Naive B cell (primary cell): ENCODE results near the gene AGXT2. TPM values are rescaled to one million over a fixed set of nuclear protein-coding genes. Genes with fewer than 3 reads are reported as not detected.
"Not testable (repeated sequence)": the region's sequence is repeated elsewhere in the genome, so short reads cannot be mapped to it uniquely, and the experiment has no call there.

Source experiments
- ATAC-seq, 2 donors: fragments of 150-1000 bp; cut with Tn5 transposase; 2 replicates each; pipeline ENCODE4 v1.10.0; 2021; ENCODE audit warnings: low read depth in 2 of 2, mild to moderate bottlenecking in 2 of 2, moderate library complexity in 2 of 2
- DNase-seq: peaks from one replicate; pipeline ENCODE4 v3.0.0; 2022
- H3K27ac Mint-ChIP-seq, 6 donors: one replicate each; pipeline ENCODE4 v1.8.0; 2020 to 2022; ENCODE audit warnings: mild to moderate bottlenecking in 6 of 6, mixed read lengths in 6 of 6, moderate library complexity in 5 of 6, inconsistent platforms in 2 of 6
- H3K27me3 Mint-ChIP-seq, 3 donors: one replicate each; pipeline ENCODE4 v1.8.0; 2021 to 2022; ENCODE audit warnings: mixed read lengths in 3 of 3, mild to moderate bottlenecking in 1 of 3
- H3K36me3 Mint-ChIP-seq, 2 donors: one replicate each; pipeline ENCODE4 v1.8.0; 2020 to 2022; ENCODE audit warnings: mixed read lengths in 2 of 2, inconsistent platforms in 1 of 2, mild to moderate bottlenecking in 1 of 2
- H3K4me1 Mint-ChIP-seq, 3 donors: one replicate each; pipeline ENCODE4 v1.8.0; 2020 to 2022; ENCODE audit warnings: mixed read lengths in 3 of 3, inconsistent platforms in 1 of 3, mild to moderate bottlenecking in 1 of 3, moderate library complexity in 1 of 3
- H3K4me3 Mint-ChIP-seq, 8 donors: one replicate each; pipeline ENCODE4 v1.8.0; 2020 to 2022; ENCODE audit warnings: mild to moderate bottlenecking in 8 of 8, mixed read lengths in 8 of 8, moderate library complexity in 8 of 8, inconsistent platforms in 2 of 8
- H3K9me3 Mint-ChIP-seq, 7 donors: one replicate each; pipeline ENCODE4 v1.8.0; 2020 to 2022; ENCODE audit warnings: mixed read lengths in 7 of 7, mild to moderate bottlenecking in 5 of 7, inconsistent platforms in 2 of 7, moderate library complexity in 1 of 7
- polyA plus RNA-seq, 6 donors: library from polyadenylated mRNA; unstranded; fragments of 300-500 nt; fragmentation: Illumina TruSeq; gene quantifications; one replicate each; pipeline ENCODE4 v1.2.3, GENCODE V29; 2021; ENCODE audit warnings: low read depth in 6 of 6

The AGXT2 gene
- polyA plus RNA-seq, 6 donors from 2014 or later = not detected

- Mint-ChIP-seq H3K27ac (no peak overlapping the region), H3K4me1 (no peaks in the 10 kb centered on the region), H3K27me3 (peaks cover 14 to 38% (median 36%) of the 10 kb centered on the region in 3 donors), H3K4me3 (no peak overlapping the region), H3K36me3 (no peaks in the 10 kb centered on the region), H3K9me3 (peaks cover 0 to 3% (median 0%) of the 10 kb centered on the region in 7 donors)
- no peak for DNase-seq
- no peak for ATAC-seq
Measured at GRCh38 chr5:35001842-35002241, 45.9 kb downstream of the AGXT2 start.

- H3K4me1 Mint-ChIP-seq = no peaks in the 10 kb centered on the region
- no peak overlapping the region for H3K4me3 Mint-ChIP-seq
- H3K9me3 Mint-ChIP-seq = no peaks in the 10 kb centered on the region
- H3K36me3 Mint-ChIP-seq = no peaks in the 10 kb centered on the region
- peaks cover 27 to 48% (median 30%) of the 10 kb centered on the region in 3 donors for H3K27me3 Mint-ChIP-seq
- ATAC-seq (no peak), DNase-seq (no peak)
- no peak overlapping the region for H3K27ac Mint-ChIP-seq
Measured at GRCh38 chr5:34998058-34998789, 49.5 kb downstream of the AGXT2 start.

- H3K4me1 Mint-ChIP-seq = no peaks in the 10 kb centered on the region
- H3K9me3 Mint-ChIP-seq = no peaks in the 10 kb centered on the region
- peaks cover 0 to 6% of the 10 kb centered on the region in 2 donors for H3K36me3 Mint-ChIP-seq
- DNase-seq (no peak), ATAC-seq (no peak)
- H3K27ac Mint-ChIP-seq = no peak overlapping the region
- peaks cover 25 to 44% (median 27%) of the 10 kb centered on the region in 3 donors for H3K27me3 Mint-ChIP-seq
- H3K4me3 Mint-ChIP-seq = no peak overlapping the region
Measured at GRCh38 chr5:34996261-34996660, 51.5 kb downstream of the AGXT2 start.

- Mint-ChIP-seq H3K36me3 (peaks cover 0 to 6% of the 10 kb centered on the region in 2 donors), H3K27me3 (peaks cover 25 to 43% (median 32%) of the 10 kb centered on the region in 3 donors), H3K4me1 (no peaks in the 10 kb centered on the region), H3K9me3 (peaks cover 0 to 3% (median 0%) of the 10 kb centered on the region in 7 donors), H3K4me3 (no peak overlapping the region), H3K27ac (no peak overlapping the region)
- DNase-seq (no peak), ATAC-seq (no peak)
Measured at GRCh38 chr5:34993951-34994350, 53.8 kb downstream of the AGXT2 start.

- Mint-ChIP-seq H3K27ac (no peak overlapping the region), H3K4me3 (no peak overlapping the region), H3K36me3 (peaks cover 10 to 14% of the 10 kb centered on the region in 2 donors), H3K4me1 (no peaks in the 10 kb centered on the region), H3K27me3 (peaks cover 34 to 59% (median 52%) of the 10 kb centered on the region in 3 donors), H3K9me3 (peaks cover 4 to 19% (median 10%) of the 10 kb centered on the region in 7 donors)
- no peak for ATAC-seq
- DNase-seq = no peak
Measured at GRCh38 chr5:34991486-34992238, 56.1 kb downstream of the AGXT2 start.

GRCh38 chr5:34986965-34987364 is 60.8 kb downstream of the AGXT2 start:
- H3K4me1 Mint-ChIP-seq = no peaks in the 10 kb centered on the region
- no peak for ATAC-seq

GRCh38 chr5:34982823-34983222 is 64.9 kb downstream of the AGXT2 start:
- no peak for ATAC-seq
- H3K9me3 Mint-ChIP-seq = peaks cover 10 to 48% (median 29%) of the 10 kb centered on the region in 7 donors
- H3K27me3 Mint-ChIP-seq = peaks cover 12 to 21% (median 19%) of the 10 kb centered on the region in 3 donors
- no peak overlapping the region for H3K4me3 Mint-ChIP-seq
- H3K4me1 Mint-ChIP-seq = peaks cover 0 to 5% (median 0%) of the 10 kb centered on the region in 3 donors
- H3K27ac Mint-ChIP-seq = no peak overlapping the region
- H3K36me3 Mint-ChIP-seq = peaks cover 7 to 33% of the 10 kb centered on the region in 2 donors
- DNase-seq = no peak

More at GRCh38 chr5:34986965-34987364, 60.8 kb downstream of the AGXT2 start:
- H3K27ac Mint-ChIP-seq = no peak overlapping the region
- H3K9me3 Mint-ChIP-seq = peaks cover 10 to 41% (median 30%) of the 10 kb centered on the region in 7 donors
- H3K27me3 Mint-ChIP-seq = peaks cover 21 to 43% (median 43%) of the 10 kb centered on the region in 3 donors
- no peak for DNase-seq
- peaks cover 11 to 27% of the 10 kb centered on the region in 2 donors for H3K36me3 Mint-ChIP-seq
- no peak overlapping the region for H3K4me3 Mint-ChIP-seq

GRCh38 chr5:34978681-34979080 is 69.1 kb downstream of the AGXT2 start:
- H3K36me3 Mint-ChIP-seq = peaks cover 0 to 17% of the 10 kb centered on the region in 2 donors
- DNase-seq (no peak), ATAC-seq (no peak)
- H3K9me3 Mint-ChIP-seq = peaks cover 0 to 22% (median 14%) of the 10 kb centered on the region in 7 donors
- H3K4me1 Mint-ChIP-seq = peaks cover 0 to 5% (median 0%) of the 10 kb centered on the region in 3 donors
- H3K27ac Mint-ChIP-seq = no peak overlapping the region
- H3K27me3 Mint-ChIP-seq = peaks cover 0 to 8% (median 3%) of the 10 kb centered on the region in 3 donors
- H3K4me3 Mint-ChIP-seq = peak overlapping the region in 1 of 8 donors; percentile 69

GRCh38 chr5:34977934-34978613 is 69.7 kb downstream of the AGXT2 start:
- peaks cover 0 to 5% (median 0%) of the 10 kb centered on the region in 3 donors for H3K4me1 Mint-ChIP-seq
- no peak for ATAC-seq
- H3K27ac Mint-ChIP-seq = peak overlapping the region in 1 of 6 donors; percentile 21

GRCh38 chr5:34976347-34976746 is 71.4 kb downstream of the AGXT2 start:
- Mint-ChIP-seq H3K27me3 (peaks cover 0 to 8% (median 0%) of the 10 kb centered on the region in 3 donors), H3K4me1 (peaks cover 0 to 5% (median 0%) of the 10 kb centered on the region in 3 donors), H3K36me3 (peaks cover 0 to 8% of the 10 kb centered on the region in 2 donors), H3K4me3 (no peak overlapping the region), H3K27ac (no peak overlapping the region), H3K9me3 (peaks cover 0 to 5% (median 2%) of the 10 kb centered on the region in 7 donors)
- no peak for ATAC-seq
- DNase-seq = no peak

More at GRCh38 chr5:34977934-34978613, 69.7 kb downstream of the AGXT2 start:
- no peak for DNase-seq
- H3K27me3 Mint-ChIP-seq = peaks cover 0 to 8% (median 3%) of the 10 kb centered on the region in 3 donors
- H3K4me3 Mint-ChIP-seq = no peak overlapping the region
- H3K36me3 Mint-ChIP-seq = peaks cover 0 to 17% of the 10 kb centered on the region in 2 donors
- H3K9me3 Mint-ChIP-seq = peaks cover 0 to 20% (median 14%) of the 10 kb centered on the region in 7 donors

GRCh38 chr5:34971655-34972054 is 76.1 kb downstream of the AGXT2 start:
- H3K4me3 Mint-ChIP-seq, H3K27me3 Mint-ChIP-seq, ATAC-seq, H3K36me3 Mint-ChIP-seq, DNase-seq, H3K27ac Mint-ChIP-seq, H3K9me3 Mint-ChIP-seq, H3K4me1 Mint-ChIP-seq: not testable (repeated sequence)

- Mint-ChIP-seq H3K4me3 (no peak overlapping the region), H3K36me3 (peaks cover 6 to 17% of the 10 kb centered on the region in 2 donors), H3K9me3 (peaks cover 4 to 14% (median 8%) of the 10 kb centered on the region in 7 donors), H3K27ac (no peak overlapping the region), H3K4me1 (no peaks in the 10 kb centered on the region), H3K27me3 (peaks cover 0 to 4% (median 0%) of the 10 kb centered on the region in 3 donors)
- ATAC-seq = no peak
- DNase-seq = no peak
Measured at GRCh38 chr5:34970552-34970951, 77.2 kb downstream of the AGXT2 start.

- H3K27me3 Mint-ChIP-seq = no peaks in the 10 kb centered on the region
- peaks cover 6 to 19% of the 10 kb centered on the region in 2 donors for H3K36me3 Mint-ChIP-seq
- DNase-seq (no peak), ATAC-seq (no peak)
- H3K4me3 Mint-ChIP-seq = no peak overlapping the region
- no peaks in the 10 kb centered on the region for H3K4me1 Mint-ChIP-seq
- H3K9me3 Mint-ChIP-seq = peaks cover 4 to 18% (median 9%) of the 10 kb centered on the region in 7 donors
- H3K27ac Mint-ChIP-seq = no peak overlapping the region
Measured at GRCh38 chr5:34968258-34968657, 79.5 kb downstream of the AGXT2 start.
